ENCODE data around the gene SNRPB. TPM values are rescaled to one million over a fixed set of nuclear protein-coding genes. Genes with fewer than 3 reads are reported as not detected.

The SNRPB gene
- total and polyA plus RNA-seq, 10 of the 15 experiments (the other 5 are each of a cell fraction or from before 2014, with no cell fraction given): 15.0 to 593 (median 366) TPM

DNA sequence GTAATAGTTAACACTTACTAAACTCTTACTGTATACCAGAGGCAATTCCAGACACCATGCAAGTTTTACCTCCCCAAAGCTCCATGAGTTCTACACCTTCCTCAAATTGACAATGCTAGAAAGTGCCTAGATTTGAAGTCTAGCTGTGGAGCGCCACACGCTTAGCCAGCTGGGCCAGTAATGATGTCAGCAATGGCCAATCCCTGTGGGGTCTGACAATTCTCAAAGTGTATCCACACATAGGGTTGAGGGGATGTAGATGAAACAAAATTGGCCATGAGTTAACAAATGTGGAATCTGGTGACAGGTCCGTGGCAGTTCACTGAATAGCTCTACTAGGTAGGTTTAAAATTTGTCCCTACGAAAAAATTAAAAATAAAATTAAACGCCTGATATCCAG lies 36.9 kb upstream of the SNRPB start:
- ChIA-PET SMC1A (ENCODE audit: uncharacterized antibody, unreplicated experiment) (interaction anchor here (0.7 to 3.2 kb wide), 4 partner anchors 13 to 47 kb away, joined by 3 to 11 read pairs (median 7); partner anchors contain the start of gene SNRPB), CTCF (interaction anchor here (0.6 to 4.4 kb wide), 5 partner anchors 15 to 1585 kb away, joined by 3 to 86 read pairs (median 3); no protein-coding TSS in a partner anchor), POLR2A (interaction anchor here (0.6 to 1.3 kb wide), 3 partner anchors 15 to 146 kb away, joined by 3 to 5 read pairs (median 4); partner anchors contain the start of gene SNRPB), RAD21 (ENCODE audit: unreplicated experiment) (interaction anchor here (1.1 kb wide), 1 partner anchor 37 kb away, joined by 3 read pairs; the partner anchor contains the start of gene SNRPB)
- H3K4me3 ChIP-seq: peak overlapping the region; percentile 86
- intact Hi-C loops (cut with micrococcal nuclease; ENCODE audit: unreplicated experiment): loop anchor here (5.0 kb wide), 1 partner anchor 35 kb away; the partner anchor contains the start of gene SNRPB
- H3K9ac ChIP-seq (ENCODE audit: control insufficient read depth, insufficient read depth, low read length): peak overlapping the region; percentile 92
- in situ Hi-C loops (cut with MboI): no loop called here
- H3K9me3 ChIP-seq (replicated peaks; ENCODE audit: control insufficient read depth, insufficient read depth, low read length): no peaks in the 10 kb centered on the region
- BruUV-seq (replicated peaks): no TSS peak
- H3K27ac ChIP-seq (ENCODE audit: control insufficient read depth, insufficient read depth): no peak overlapping the region
- H3K36me3 ChIP-seq (ENCODE audit: control insufficient read depth in 2 of 2, insufficient read depth in 2 of 2, low read length in 1 of 2): no peaks in the 10 kb centered on the region
- TF ChIP-seq MXI1 (IDR thresholded peaks at IDR 0.05; ENCODE audit: low read depth, low read length) (no peak), CREB1 (IDR thresholded peaks at IDR 0.05; ENCODE audit: low read depth) (no peak), MYB (IDR thresholded peaks at IDR 0.05; ENCODE audit: borderline replicate concordance, low read depth, low read length) (no peak), NFIC (IDR thresholded peaks at IDR 0.05; ENCODE audit: low read depth, low read length) (no peak), MEF2A (IDR thresholded peaks at IDR 0.05; ENCODE audit: insufficient read depth, low read depth, low read length) (no peak), MYC (IDR thresholded peaks at IDR 0.05; ENCODE audit: insufficient read depth, insufficient read length, insufficient replicate concordance, low read length, severe bottlenecking) (no peak), DPF2 (IDR thresholded peaks at IDR 0.05) (no peak), BACH1 (IDR thresholded peaks at IDR 0.05; ENCODE audit: borderline replicate concordance) (no peak), SIN3A (IDR thresholded peaks at IDR 0.05; ENCODE audit: low read depth, low read length) (no peak), KDM1A (IDR thresholded peaks at IDR 0.05; ENCODE audit: borderline replicate concordance) (no peak), RELA (IDR thresholded peaks at IDR 0.05; ENCODE audit: borderline replicate concordance, partially characterized antibody) (no peak)
- TF ChIP-seq, protein P1, sequence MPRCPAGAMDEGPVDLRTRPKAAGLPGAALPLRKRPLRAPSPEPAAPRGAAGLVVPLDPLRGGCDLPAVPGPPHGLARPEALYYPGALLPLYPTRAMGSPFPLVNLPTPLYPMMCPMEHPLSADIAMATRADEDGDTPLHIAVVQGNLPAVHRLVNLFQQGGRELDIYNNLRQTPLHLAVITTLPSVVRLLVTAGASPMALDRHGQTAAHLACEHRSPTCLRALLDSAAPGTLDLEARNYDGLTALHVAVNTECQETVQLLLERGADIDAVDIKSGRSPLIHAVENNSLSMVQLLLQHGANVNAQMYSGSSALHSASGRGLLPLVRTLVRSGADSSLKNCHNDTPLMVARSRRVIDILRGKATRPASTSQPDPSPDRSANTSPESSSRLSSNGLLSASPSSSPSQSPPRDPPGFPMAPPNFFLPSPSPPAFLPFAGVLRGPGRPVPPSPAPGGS (IDR thresholded peaks at IDR 0.05; ENCODE audit: borderline replicate concordance, insufficient read depth, low read depth, low read length, poor library complexity, severe bottlenecking): no peak
- TF ChIP-seq, protein P2, sequence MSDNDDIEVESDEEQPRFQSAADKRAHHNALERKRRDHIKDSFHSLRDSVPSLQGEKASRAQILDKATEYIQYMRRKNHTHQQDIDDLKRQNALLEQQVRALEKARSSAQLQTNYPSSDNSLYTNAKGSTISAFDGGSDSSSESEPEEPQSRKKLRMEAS (IDR thresholded peaks at IDR 0.05; ENCODE audit: low read depth, low read length): no peak
- TF ChIP-seq, protein P3, sequence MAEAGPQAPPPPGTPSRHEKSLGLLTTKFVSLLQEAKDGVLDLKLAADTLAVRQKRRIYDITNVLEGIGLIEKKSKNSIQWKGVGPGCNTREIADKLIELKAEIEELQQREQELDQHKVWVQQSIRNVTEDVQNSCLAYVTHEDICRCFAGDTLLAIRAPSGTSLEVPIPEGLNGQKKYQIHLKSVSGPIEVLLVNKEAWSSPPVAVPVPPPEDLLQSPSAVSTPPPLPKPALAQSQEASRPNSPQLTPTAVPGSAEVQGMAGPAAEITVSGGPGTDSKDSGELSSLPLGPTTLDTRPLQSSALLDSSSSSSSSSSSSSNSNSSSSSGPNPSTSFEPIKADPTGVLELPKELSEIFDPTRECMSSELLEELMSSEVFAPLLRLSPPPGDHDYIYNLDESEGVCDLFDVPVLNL (IDR thresholded peaks at IDR 0.05; ENCODE audit: low read depth, low read length): no peak
- TF ChIP-seq, protein P4, sequence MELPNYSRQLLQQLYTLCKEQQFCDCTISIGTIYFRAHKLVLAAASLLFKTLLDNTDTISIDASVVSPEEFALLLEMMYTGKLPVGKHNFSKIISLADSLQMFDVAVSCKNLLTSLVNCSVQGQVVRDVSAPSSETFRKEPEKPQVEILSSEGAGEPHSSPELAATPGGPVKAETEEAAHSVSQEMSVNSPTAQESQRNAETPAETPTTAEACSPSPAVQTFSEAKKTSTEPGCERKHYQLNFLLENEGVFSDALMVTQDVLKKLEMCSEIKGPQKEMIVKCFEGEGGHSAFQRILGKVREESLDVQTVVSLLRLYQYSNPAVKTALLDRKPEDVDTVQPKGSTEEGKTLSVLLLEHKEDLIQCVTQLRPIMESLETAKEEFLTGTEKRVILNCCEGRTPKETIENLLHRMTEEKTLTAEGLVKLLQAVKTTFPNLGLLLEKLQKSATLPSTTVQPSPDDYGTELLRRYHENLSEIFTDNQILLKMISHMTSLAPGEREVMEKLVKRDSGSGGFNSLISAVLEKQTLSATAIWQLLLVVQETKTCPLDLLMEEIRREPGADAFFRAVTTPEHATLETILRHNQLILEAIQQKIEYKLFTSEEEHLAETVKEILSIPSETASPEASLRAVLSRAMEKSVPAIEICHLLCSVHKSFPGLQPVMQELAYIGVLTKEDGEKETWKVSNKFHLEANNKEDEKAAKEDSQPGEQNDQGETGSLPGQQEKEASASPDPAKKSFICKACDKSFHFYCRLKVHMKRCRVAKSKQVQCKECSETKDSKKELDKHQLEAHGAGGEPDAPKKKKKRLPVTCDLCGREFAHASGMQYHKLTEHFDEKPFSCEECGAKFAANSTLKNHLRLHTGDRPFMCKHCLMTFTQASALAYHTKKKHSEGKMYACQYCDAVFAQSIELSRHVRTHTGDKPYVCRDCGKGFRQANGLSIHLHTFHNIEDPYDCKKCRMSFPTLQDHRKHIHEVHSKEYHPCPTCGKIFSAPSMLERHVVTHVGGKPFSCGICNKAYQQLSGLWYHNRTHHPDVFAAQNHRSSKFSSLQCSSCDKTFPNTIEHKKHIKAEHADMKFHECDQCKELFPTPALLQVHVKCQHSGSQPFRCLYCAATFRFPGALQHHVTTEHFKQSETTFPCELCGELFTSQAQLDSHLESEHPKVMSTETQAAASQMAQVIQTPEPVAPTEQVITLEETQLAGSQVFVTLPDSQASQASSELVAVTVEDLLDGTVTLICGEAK (IDR thresholded peaks at IDR 0.05; ENCODE audit: borderline replicate concordance): no peak
- WGBS (ENCODE audit: insufficient coverage, insufficient replicate concordance, low lambda C conversion rate, missing lambda C conversion rate): 95% methylated on average over 5 of the region's 5 CpGs
- no peaks in the 10 kb centered on the region for H3K27me3 ChIP-seq (replicated peaks in 1 of 2; ENCODE audit: control insufficient read depth in 2 of 2, insufficient read depth in 2 of 2, low read length in 1 of 2)
- no peaks in the 10 kb centered on the region for H4K20me1 ChIP-seq (ENCODE audit: control insufficient read depth, insufficient read depth)
- FAIRE-seq (no peak), ATAC-seq (no peak), DNase-seq (ENCODE audit: low read depth, low spot score) (no peak)
- H3K79me2 ChIP-seq (ENCODE audit: control insufficient read depth, insufficient read depth, low read length): peaks cover 16% of the 10 kb centered on the region
- peak overlapping the region; percentile 88 for H3K4me2 ChIP-seq (ENCODE audit: control insufficient read depth, insufficient read depth)
- no peak overlapping the region for H2AFZ ChIP-seq (ENCODE audit: control insufficient read depth, low read depth, low read length)
- H3K4me1 ChIP-seq (ENCODE audit: control insufficient read depth, insufficient read depth, low read length): peaks cover 6% of the 10 kb centered on the region; the same call in 1 of the 2 replicates
